GM21737 (cell line): ENCODE measurements around the gene SPACA9.

ENCODE experiments used
- ATAC-seq: cut with Tn5 transposase; IDR thresholded peaks from one replicate; pipeline ENCODE4 v1.9.1; 2021; ENCODE audit warnings: mild to moderate bottlenecking, moderate library complexity; ENCODE audit not compliant: unreplicated experiment

Gene SPACA9

DNA sequence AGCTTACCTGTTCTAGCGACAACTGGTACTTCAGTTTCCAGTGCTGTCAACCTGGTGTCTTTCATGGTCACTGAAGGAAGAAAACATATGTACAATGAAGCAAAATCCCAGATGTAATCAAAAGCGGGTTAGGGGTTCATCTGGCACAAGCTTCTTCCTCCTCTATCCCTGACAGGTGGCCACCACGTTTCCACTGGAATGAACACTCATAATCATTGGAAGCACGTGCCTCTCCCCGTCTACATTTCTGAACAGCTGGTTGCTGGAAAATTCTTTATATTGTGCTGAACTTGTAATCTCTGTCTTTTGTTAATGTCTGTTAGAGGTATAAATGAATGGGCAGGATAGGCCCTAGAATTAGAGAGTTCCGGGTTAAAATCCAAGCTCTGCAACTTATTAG, 56.3 kb downstream of the SPACA9 start:
- no peak for ATAC-seq

DNA sequence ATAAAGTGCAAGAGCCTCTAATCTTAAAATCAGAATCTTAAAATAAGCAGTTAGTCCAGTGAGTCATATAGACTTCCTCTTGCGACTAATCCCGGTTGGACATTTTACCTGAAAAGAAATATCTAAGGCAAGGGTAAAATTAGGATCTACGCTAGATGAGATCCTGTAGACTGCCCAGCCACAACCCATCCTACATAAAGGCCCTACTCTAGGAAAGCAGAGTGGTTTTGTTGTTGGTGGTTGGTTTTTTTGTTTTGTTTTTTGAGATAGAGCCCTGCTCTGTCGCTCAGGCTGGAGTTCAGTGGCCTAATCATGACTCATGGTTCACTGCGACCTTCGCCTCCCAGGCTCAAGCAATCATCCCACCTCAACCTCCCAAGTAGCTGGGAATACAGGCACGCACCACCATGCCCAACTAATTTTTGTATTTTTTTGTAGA, 58.8 kb downstream of the SPACA9 start:
- no peak for ATAC-seq

DNA sequence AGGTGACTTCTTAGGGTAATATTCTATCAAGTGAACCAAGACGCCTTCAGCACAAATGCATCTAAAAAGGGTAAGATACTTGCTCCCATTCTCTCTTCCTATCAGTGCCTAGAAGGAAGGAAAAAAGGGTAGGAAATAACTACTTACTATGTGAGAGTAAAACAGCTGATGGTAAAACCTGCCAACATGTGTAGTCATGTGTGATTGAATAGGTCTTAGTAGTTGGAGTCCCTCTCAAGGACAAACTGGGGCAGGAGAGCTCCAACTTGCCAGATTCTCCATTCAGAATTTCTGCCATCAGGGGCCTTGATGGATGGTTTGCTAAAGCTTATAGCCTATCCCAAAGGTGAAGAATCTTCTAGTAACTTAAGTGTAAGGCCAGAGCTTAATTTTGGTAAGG, 60.5 kb downstream of the SPACA9 start:
- ATAC-seq, result no peak
